ENCODE measurements around the gene HEG1.
A peak's percentile ranks its signal among the peaks of the same experiment; 100 is the strongest.
"Not testable (repeated sequence)": the region's sequence is repeated elsewhere in the genome, so short reads cannot be mapped to it uniquely, and the experiment has no call there.

Gene HEG1

DNA sequence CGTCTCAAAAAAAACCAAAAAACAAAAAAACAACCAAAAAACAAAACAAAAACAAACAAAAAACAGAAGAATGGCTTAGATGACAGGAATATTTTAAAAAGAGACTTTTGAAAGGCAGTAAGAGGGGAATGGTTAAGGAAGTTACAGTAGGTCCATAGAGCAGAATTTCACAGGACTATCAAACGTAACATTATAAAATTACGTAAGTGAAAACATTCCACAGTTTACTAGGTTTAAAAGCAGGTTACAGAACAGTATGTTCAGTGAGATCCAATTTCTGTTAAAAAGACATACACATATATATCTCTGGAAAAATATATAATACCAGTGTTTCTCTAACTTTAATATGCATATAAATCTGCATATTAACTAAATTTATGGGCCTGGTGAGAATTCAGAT lies 71.0 kb downstream of the HEG1 start:
- DNase-seq (ENCODE audit: low spot score) = no peak

GRCh38 chr3:124982855-124983254 lies 72.9 kb downstream of the HEG1 start:
- no peak for DNase-seq (ENCODE audit: low spot score)

DNA sequence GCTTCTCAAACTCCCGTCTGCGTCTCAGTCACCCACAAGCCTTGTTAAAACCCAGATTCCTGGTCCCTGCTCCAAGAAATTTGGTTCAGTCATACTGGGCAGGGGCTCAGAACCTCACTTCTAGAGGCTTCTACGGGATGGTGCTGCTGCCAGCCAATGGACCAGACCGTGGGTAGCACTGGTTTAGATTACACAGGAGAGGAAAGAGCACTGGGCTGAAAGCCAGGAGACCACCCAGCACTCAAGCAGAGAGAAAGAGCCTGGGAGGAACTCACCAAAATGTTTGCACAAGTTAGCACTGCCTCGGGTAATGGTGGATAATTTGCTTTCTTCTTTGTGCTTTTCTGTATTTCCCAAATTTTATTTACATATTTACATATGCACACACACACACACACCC lies 74.3 kb downstream of the HEG1 start:
- DNase-seq (ENCODE audit: low spot score) = no peak

DNA sequence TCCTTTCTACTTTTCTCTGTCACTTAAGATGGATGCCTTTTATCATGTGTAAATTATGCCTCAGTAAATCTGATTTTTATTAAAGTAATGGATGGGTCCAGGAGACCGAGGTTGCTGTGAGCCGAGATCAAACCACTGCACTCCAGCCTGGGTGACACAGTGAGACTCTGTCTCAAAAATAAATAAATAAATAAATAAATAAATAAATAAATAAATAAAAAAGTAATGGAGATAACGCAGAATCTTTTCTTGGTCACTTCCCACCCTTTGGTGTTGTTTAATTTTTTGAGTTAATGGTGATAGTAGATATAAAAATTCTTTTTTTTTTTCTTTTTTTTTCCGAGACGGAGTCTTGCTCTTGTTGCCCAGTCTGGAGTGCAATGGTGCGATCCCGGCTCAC lies 77.2 kb downstream of the HEG1 start:
- no peak for DNase-seq (ENCODE audit: low spot score)

DNA sequence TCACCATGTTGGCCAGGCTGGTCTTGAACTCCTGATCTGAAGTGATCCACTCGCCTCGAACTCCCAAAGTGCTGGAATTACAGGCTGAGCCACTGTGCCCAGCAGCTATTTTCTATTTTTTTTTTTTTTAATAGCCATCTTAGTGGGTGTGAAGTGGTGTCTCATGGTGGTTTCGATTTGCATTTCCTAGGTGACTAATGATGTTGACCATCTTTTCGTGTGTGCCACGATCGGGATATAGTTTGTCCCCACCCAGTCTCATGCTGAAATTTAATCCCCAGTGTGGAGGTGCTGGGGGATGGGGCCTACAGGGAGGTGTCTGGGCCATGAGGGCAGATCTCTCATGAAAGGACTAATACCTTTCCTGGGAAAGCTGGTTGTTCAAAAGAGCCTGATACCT lies 79.4 kb downstream of the HEG1 start:
- DNase-seq (ENCODE audit: low spot score) = no peak

DNA sequence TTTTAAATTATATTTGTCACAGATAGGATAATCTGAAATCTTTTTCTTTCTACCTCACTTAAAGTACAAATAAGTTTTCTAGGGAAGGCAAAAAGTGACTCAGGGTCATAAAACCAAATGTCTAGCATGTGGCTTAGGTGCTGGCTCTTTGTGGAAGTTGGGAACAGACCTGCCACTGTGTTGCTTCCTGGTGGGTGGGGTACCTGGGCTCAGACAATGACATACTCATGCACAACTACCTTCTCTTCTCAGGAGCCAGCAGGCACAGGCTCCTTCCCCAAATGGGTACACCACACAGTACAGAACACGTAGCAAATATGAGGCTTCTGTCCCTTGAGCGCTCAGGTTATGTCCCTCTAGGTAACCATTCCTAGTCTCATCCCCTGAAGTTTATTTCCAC lies 81.1 kb downstream of the HEG1 start:
- DNase-seq (ENCODE audit: low spot score) = no peak

DNA sequence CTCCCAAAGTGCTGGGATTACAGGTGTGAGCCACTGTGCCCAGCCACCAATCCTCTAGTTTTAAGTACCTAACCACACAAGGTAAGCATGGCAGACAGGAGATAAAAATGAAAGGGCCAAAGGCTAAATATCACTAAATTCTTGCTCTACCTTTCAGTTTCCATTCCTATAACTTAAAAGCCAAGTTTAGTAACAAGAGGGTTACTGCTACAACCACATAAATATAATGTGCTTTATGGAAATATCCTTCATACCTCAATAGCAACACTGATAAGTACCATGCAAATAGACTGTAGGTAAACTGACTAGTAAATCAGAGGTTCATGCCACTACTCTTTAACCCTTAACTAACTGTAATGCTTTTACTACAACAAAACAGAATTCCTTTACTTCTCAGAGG lies 82.5 kb downstream of the HEG1 start:
- DNase-seq (ENCODE audit: low spot score) = no peak

DNA sequence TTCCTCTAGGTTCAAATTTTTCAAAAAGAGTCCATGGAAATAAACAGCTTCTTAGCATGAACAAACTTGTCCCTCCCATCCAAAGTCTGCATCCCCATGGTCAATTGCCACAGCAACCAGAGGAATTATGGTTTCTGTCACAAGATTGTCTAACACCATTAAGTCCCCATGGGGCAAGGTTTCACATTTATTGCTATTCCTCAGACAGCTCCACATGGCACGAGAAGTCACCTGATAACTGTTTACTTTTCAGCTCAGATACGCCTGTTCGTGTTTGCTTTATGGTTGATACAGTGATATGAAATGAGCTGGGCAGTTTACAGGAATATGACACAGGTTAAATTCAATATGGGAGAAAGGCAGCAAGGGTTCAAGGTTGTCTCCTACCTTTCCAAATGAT lies 83.3 kb downstream of the HEG1 start:
- DNase-seq (ENCODE audit: low spot score) = no peak

DNA sequence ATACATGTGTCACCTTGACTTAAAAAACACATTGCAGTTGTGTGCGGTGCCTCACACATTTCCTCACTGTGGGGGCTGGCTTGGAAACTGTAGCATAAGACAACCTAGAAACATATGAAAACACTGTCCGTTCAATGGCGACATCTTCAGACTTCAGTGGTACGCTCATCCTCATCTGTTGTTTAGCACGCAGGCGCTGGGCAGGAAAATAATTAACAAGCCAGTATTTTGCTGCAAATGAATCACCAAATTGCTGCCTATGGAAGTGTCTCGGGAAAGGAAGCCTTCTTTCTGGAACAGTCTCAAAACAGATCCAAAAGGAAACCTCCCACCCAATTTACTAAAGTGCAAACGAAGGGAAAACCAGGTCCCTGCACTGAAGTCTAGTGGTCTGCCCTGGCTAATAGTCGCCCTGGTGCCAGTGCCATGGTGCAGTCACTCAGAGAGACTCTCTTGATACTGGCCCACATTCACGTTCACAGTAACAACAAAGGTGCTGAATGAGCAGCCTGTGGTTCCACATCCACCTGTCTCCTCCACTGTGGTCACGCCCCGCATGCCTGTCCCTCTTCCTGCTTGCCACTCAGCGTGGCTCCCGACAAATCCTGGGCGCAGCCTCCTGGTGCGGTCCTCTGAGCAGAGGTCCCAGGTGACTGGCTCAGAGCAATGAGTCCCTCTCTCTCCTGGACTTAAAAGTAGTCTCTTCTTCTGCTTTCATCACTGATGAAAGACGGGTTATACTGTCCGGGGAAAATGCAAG lies 85.7 kb downstream of the HEG1 start:
- no peak for DNase-seq (ENCODE audit: low spot score)

DNA sequence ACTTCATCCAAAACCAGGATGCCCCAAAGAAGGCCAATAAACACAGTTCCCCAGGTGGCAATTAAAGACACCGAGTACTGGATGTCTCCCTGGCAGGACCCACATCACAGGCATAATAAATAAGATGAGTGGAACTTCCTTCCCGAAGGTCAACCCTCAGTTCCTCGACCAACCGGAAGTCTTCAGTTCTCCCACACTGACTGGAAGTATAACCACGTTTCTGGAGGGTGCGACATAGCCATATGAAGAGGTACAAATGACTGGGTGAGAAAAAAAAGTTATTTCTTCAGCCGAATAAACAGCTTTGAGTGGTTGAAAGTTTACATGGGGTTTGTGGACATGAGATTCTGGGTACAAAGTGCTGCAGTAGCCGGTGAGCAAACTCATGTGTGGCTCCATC lies 86.6 kb downstream of the HEG1 start:
- no peak for DNase-seq (ENCODE audit: low spot score)

- no peak for DNase-seq (ENCODE audit: low spot score)
Measured at GRCh38 chr3:124967964-124968363, 87.8 kb downstream of the HEG1 start.

- DNase-seq (ENCODE audit: low spot score) = peak; percentile 10
Measured at GRCh38 chr3:124966521-124967445, 89.0 kb downstream of the HEG1 start.

DNA sequence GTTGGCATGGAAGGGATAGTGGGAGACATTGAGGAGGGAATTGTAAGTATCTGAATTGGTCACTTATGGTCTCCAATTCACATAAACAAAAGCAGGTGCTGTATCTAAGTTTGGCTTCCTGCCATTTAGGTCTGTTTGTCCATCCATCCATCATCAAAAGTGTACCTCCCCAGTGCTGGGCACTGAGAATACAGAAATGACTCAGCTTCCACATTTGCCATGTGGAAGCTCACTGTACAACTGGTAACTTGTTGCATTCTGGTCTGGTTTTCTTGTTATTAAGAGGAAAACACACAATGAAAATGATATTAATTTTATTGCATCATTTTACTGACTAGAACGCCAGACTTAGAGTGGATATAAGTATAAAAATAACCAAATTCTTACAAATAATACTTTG lies 90.4 kb downstream of the HEG1 start:
- DNase-seq (ENCODE audit: low spot score) = no peak

DNA sequence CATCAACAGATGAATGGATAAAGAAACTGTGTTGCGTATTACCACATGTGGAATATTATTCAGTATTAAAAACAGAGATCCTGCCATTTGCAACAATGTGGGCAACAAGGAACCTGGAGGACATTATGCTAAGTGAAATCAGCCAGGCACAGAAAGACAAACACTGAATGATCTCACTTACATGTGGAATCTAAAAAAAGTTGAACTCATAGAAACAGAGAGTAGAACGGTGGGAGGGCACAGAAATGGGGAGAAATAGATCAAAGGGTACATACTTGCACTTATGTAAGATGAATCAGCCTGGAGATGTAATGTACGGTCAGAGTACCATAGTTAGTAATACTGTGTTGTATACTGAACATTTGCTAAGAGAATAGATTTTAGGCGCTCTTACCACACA lies 91.4 kb downstream of the HEG1 start:
- DNase-seq (ENCODE audit: low spot score) = no peak

GRCh38 chr3:124963755-124964154 lies 92.0 kb downstream of the HEG1 start:
- DNase-seq (ENCODE audit: low spot score) = no peak

DNA sequence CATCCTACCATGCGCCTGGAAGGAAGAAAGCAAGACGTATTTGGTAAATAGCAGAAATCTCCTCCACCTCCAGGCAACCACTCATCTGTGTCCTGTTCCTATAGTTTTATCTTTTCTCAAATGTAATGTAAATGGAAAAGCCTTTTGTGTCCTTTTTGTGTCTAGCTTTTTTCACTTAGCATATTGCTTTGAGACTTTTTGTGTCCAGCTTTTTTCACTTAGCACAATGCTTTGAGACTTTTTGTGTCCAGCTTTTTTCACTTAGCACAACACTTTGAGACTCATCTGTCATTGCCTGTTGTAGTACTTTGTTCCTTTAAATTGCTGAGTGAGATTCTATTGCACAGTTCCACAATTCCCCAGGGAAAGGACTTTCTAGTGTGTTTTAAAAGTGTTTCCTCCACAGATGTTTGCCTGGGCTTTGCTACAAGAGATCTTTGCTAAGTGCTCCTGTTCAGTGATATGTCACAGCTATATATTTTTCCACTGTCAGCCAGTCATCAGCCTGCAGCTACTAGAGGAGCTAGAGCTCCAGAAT lies 93.3 kb downstream of the HEG1 start:
- DNase-seq (ENCODE audit: low spot score) = no peak

GRCh38 chr3:124960698-124961097 lies 95.1 kb downstream of the HEG1 start:
- no peak for DNase-seq (ENCODE audit: low spot score)

GRCh38 chr3:124960105-124960504 lies 95.7 kb downstream of the HEG1 start:
- no peak for DNase-seq (ENCODE audit: low spot score)

GRCh38 chr3:124957951-124958350 lies 97.8 kb downstream of the HEG1 start:
- DNase-seq (ENCODE audit: low spot score) = not testable (repeated sequence)

DNA sequence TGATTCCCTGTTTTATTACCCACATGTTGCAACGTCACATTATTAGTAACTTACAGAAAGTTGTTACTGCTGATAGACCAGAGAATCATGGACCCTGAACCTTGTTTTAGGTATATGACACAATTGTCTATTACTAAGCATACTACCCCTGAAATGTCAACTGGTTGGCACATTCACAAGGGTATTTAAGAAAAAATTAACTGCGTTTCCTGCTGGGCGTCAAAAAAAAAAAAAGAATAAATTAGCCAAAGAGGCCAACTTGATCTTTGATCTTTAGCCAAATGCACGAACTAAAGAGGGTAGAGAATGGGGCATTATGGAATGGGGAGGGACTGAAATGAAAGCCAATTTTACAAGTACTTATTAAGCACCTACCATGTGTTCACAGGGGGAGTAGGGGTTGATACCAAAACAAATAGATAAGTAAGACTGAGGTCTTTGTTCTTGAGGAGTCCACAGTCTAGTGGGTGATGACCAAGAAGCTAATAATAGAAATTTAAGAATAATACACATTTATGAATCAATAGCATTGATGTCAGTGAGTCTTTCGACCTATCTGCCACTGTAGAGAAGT lies 103.4 kb downstream of the HEG1 start:
- no peak for DNase-seq (ENCODE audit: low spot score)

DNA sequence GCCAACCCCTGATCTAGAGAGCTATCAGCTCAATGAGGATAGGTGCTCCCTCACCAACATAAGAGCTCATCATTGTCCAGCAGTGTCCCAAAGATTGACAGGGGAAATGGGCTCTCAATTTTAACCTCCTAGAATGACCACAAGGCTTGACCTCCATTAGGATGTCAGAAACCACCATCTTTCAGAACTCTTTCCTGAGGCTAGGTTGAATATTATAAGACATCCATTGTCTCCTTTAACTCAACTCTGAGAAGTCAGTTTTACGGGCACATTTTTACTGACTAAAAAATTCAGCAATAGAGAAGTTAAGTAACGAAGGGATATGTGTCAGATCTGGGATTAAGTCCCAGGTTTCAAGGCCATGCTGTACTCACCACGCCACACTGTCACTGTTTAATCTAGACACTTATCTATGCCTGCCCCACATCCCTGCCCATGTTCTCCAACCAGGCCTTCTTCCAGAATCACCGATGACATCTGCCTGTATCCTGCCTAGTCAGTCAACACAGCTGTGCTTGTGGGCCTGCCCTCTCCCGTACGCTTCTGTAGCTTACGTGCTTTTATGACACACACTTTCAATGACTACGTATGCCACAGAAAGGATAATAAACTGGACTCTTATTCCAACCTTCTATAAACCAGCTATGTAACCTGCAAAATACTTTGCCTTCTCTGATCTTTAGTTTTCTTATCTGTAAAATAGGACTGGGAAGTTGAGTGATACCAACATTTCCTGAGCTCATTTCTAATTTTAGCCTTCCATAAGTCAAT lies 104.1 kb downstream of the HEG1 start:
- no peak for DNase-seq (ENCODE audit: low spot score)

DNA sequence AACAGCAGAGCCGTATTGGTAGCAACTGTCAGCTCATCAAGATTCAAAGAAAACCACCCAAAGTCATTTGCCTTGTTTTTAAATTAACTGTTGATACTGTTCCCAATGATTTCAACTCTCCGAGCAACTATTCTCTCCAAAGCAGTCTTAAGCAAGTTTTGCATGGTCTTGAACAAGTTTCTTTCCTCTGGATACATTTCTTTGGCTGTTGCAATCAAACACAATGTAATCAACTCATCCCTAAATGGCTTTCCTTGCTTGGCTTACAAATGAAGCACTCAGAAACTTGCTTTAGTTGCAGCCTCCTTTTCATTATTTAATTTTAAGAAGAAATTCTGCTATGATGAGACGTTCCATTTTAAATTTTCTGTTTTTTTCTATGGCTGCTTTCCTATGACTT lies 105.8 kb downstream of the HEG1 start:
- no peak for DNase-seq (ENCODE audit: low spot score)

Data from putamen (tissue), 1 donor.